ENCODE data around the gene ZNF550.
"Not testable (repeated sequence)": the region's sequence is repeated elsewhere in the genome, so short reads cannot be mapped to it uniquely, and the experiment has no call there.

The ZNF550 gene

GRCh38 chr19:57512845-57513244, 46.8 kb downstream of the ZNF550 start:
- H3K79me2 ChIP-seq (ENCODE audit: control insufficient read depth, low read length), result no peaks in the 10 kb centered on the region
- H3K4me1 ChIP-seq (ENCODE audit: control insufficient read depth, low read length), result no peaks in the 10 kb centered on the region
- no peaks in the 10 kb centered on the region for H3F3A ChIP-seq (ENCODE audit: control insufficient read depth, insufficient read depth)
- no peaks in the 10 kb centered on the region for H3K27me3 ChIP-seq (ENCODE audit: control insufficient read depth, low read length)
- no peak for TF ChIP-seq EZH2phosphoT487 (IDR thresholded peaks at IDR 0.05; ENCODE audit: borderline replicate concordance, low read length)
- TF ChIP-seq CTCF (IDR thresholded peaks at IDR 0.05; ENCODE audit: low read depth, low read length, poor library complexity, severe bottlenecking), result no peak
- no peaks in the 10 kb centered on the region for H3K36me3 ChIP-seq (ENCODE audit: control insufficient read depth, low read length)
- no peaks in the 10 kb centered on the region for H3K9me2 ChIP-seq (replicated peaks; ENCODE audit: control insufficient read depth, low read length)
- H3K27ac ChIP-seq (ENCODE audit: low read depth, low read length), result no peak overlapping the region
- H4K20me1 ChIP-seq (ENCODE audit: control insufficient read depth, insufficient read depth, low read depth, low read length), result no peaks in the 10 kb centered on the region
- no peak overlapping the region for H3K4me2 ChIP-seq (ENCODE audit: low read length)
- H3K9me3 ChIP-seq (ENCODE audit: control insufficient read depth, insufficient read depth, low read length), result peaks cover 33% of the 10 kb centered on the region; the same call in 1 of the 2 replicates
- H3K4me3 ChIP-seq (ENCODE audit: low read length), result no peak overlapping the region

GRCh38 chr19:57511484-57511883, 48.2 kb downstream of the ZNF550 start:
- no peaks in the 10 kb centered on the region for H3F3A ChIP-seq (ENCODE audit: control insufficient read depth, insufficient read depth)
- no peaks in the 10 kb centered on the region for H4K20me1 ChIP-seq (ENCODE audit: control insufficient read depth, insufficient read depth, low read depth, low read length)
- no peaks in the 10 kb centered on the region for H3K27me3 ChIP-seq (ENCODE audit: control insufficient read depth, low read length)
- TF ChIP-seq CTCF (IDR thresholded peaks at IDR 0.05; ENCODE audit: low read depth, low read length, poor library complexity, severe bottlenecking), result no peak
- TF ChIP-seq EZH2phosphoT487 (IDR thresholded peaks at IDR 0.05; ENCODE audit: borderline replicate concordance, low read length), result no peak
- peaks cover 34% of the 10 kb centered on the region; the same call in 1 of the 2 replicates for H3K9me3 ChIP-seq (ENCODE audit: control insufficient read depth, insufficient read depth, low read length)
- H3K36me3 ChIP-seq (ENCODE audit: control insufficient read depth, low read length), result 0 out of 2 replicates have a peak, but pooled peaks cover under 1% of the 10 kb centered on the region
- no peak overlapping the region for H3K27ac ChIP-seq (ENCODE audit: low read depth, low read length)
- no peaks in the 10 kb centered on the region for H3K4me1 ChIP-seq (ENCODE audit: control insufficient read depth, low read length)
- no peaks in the 10 kb centered on the region for H3K79me2 ChIP-seq (ENCODE audit: control insufficient read depth, low read length)
- no peak overlapping the region for H3K4me3 ChIP-seq (ENCODE audit: low read length)
- H3K4me2 ChIP-seq (ENCODE audit: low read length), result no peak overlapping the region
- H3K9me2 ChIP-seq (replicated peaks; ENCODE audit: control insufficient read depth, low read length), result no peaks in the 10 kb centered on the region

- Histone ChIP-seq H3K9me2 (replicated peaks; ENCODE audit: control insufficient read depth, low read length) (no peaks in the 10 kb centered on the region), H3K9me3 (ENCODE audit: control insufficient read depth, insufficient read depth, low read length) (peaks cover 22% of the 10 kb centered on the region), H4K20me1 (ENCODE audit: control insufficient read depth, insufficient read depth, low read depth, low read length) (no peaks in the 10 kb centered on the region), H3K79me2 (ENCODE audit: control insufficient read depth, low read length) (no peaks in the 10 kb centered on the region), H3K27me3 (ENCODE audit: control insufficient read depth, low read length) (no peaks in the 10 kb centered on the region), H3K27ac (ENCODE audit: low read depth, low read length) (no peak overlapping the region), H3K36me3 (ENCODE audit: control insufficient read depth, low read length) (peaks cover 9% of the 10 kb centered on the region; the same call in 1 of the 2 replicates), H3K4me3 (ENCODE audit: low read length) (no peak overlapping the region), H3K4me2 (ENCODE audit: low read length) (no peak overlapping the region), H3K4me1 (ENCODE audit: control insufficient read depth, low read length) (no peaks in the 10 kb centered on the region), H3F3A (ENCODE audit: control insufficient read depth, insufficient read depth) (no peaks in the 10 kb centered on the region)
- no peak for TF ChIP-seq EZH2phosphoT487 (IDR thresholded peaks at IDR 0.05; ENCODE audit: borderline replicate concordance, low read length)
- no peak for TF ChIP-seq CTCF (IDR thresholded peaks at IDR 0.05; ENCODE audit: low read depth, low read length, poor library complexity, severe bottlenecking)
Measured at GRCh38 chr19:57506163-57506562, 53.5 kb downstream of the ZNF550 start.

- Histone ChIP-seq H3K4me2 (ENCODE audit: low read length) (peak overlapping the region; percentile 48), H3K4me3 (ENCODE audit: low read length) (peak overlapping the region; percentile 78), H3K9me3 (ENCODE audit: control insufficient read depth, insufficient read depth, low read length) (peaks cover 36% of the 10 kb centered on the region)
- H3K36me3 ChIP-seq (ENCODE audit: control insufficient read depth, low read length); H3K4me1 ChIP-seq (ENCODE audit: control insufficient read depth, low read length); H4K20me1 ChIP-seq (ENCODE audit: control insufficient read depth, insufficient read depth, low read depth, low read length); H3F3A ChIP-seq (ENCODE audit: control insufficient read depth, insufficient read depth); H3K79me2 ChIP-seq (ENCODE audit: control insufficient read depth, low read length); H3K27ac ChIP-seq (ENCODE audit: low read depth, low read length); H3K9me2 ChIP-seq (replicated peaks; ENCODE audit: control insufficient read depth, low read length); H3K27me3 ChIP-seq (ENCODE audit: control insufficient read depth, low read length): not testable (repeated sequence)
Measured at GRCh38 chr19:57500400-57500799, 59.3 kb downstream of the ZNF550 start.

- not testable (repeated sequence) for H3K9me2 ChIP-seq (replicated peaks; ENCODE audit: control insufficient read depth, low read length); H3K4me1 ChIP-seq (ENCODE audit: control insufficient read depth, low read length); H3K27me3 ChIP-seq (ENCODE audit: control insufficient read depth, low read length); H3K36me3 ChIP-seq (ENCODE audit: control insufficient read depth, low read length); H3K79me2 ChIP-seq (ENCODE audit: control insufficient read depth, low read length); H3F3A ChIP-seq (ENCODE audit: control insufficient read depth, insufficient read depth); H4K20me1 ChIP-seq (ENCODE audit: control insufficient read depth, insufficient read depth, low read depth, low read length); H3K27ac ChIP-seq (ENCODE audit: low read depth, low read length)
- Histone ChIP-seq H3K9me3 (ENCODE audit: control insufficient read depth, insufficient read depth, low read length) (peaks cover 36% of the 10 kb centered on the region), H3K4me3 (ENCODE audit: low read length) (peak within 1 kb of the TSS; percentile 78), H3K4me2 (ENCODE audit: low read length) (peak within 1 kb of the TSS; percentile 69)
Measured at GRCh38 chr19:57499680-57500395, 59.8 kb downstream of the ZNF550 start, which contains the start of gene ZNF773. Gene ZNF773, plus strand, starts transcription at chr19:57499938. Its CDS starts 143 bp downstream, at chr19:57500081.

GRCh38 chr19:57499332-57499679, 60.4 kb downstream of the ZNF550 start:
- not testable (repeated sequence) for H4K20me1 ChIP-seq (ENCODE audit: control insufficient read depth, insufficient read depth, low read depth, low read length); H3K4me1 ChIP-seq (ENCODE audit: control insufficient read depth, low read length); H3F3A ChIP-seq (ENCODE audit: control insufficient read depth, insufficient read depth); H3K79me2 ChIP-seq (ENCODE audit: control insufficient read depth, low read length); H3K27ac ChIP-seq (ENCODE audit: low read depth, low read length); H3K36me3 ChIP-seq (ENCODE audit: control insufficient read depth, low read length); H3K9me2 ChIP-seq (replicated peaks; ENCODE audit: control insufficient read depth, low read length); H3K27me3 ChIP-seq (ENCODE audit: control insufficient read depth, low read length)
- peaks cover 36% of the 10 kb centered on the region for H3K9me3 ChIP-seq (ENCODE audit: control insufficient read depth, insufficient read depth, low read length)
- peak overlapping the region; percentile 78 for H3K4me3 ChIP-seq (ENCODE audit: low read length)
- H3K4me2 ChIP-seq (ENCODE audit: low read length), result peak overlapping the region; percentile 69

Measured in DOHH2 (cell line).